Measurements from ENCODE around the gene CD300LF. TPM values are rescaled to one million over a fixed set of nuclear protein-coding genes. Genes with fewer than 3 reads are reported as not detected.

CD300LF gene
- total and polyA plus RNA-seq, 9 of the 15 experiments (the other 6 are each of a cell fraction or from before 2014, with no cell fraction given) = not detected

DNA sequence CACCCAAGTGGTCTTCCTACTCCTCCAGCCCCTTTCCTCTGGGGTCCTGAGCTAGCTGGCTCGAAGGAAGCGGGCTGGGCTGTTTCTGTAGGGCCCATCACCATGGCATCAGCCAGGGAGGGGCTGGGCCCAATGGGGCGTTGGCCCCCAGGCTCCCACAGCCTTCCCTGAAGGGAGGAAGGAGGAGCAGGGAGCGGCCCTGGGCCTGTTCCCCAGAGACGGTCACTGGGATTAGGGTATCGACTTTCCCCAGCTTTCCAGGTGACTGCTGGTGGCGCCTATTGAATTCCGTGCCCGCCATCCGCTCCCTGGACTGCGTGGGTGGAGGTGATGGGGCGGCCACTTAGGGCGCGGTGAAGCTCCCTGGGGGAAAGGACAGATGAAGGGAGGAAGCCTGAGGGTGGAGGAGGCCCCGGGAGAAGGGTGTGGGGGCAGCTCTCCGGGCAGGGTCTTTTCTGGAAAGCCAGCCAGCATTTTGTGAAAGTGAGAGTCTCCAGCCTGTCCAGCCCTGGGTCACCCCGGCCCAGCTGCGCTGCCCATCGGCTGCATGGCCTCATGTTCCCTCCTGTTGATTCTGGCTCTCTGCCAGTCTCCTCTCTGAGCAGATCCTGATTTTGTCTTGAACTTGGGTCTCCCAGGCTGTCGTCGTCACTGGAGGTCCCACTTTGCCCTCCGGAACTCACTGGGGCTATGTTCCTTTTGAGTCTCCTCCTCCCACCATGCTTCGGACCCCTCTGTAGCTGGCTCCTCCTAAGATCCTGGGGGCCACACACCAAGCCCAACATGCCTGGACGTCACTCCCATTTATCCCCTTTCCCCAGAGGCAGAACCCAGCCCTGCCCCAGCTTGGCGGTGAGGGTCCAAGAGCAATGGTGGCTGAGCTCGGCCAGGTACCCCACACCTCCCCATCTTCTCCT is 45.5 kb upstream of the CD300LF start:
- POLR2A ChIA-PET = interaction anchor here (0.8 to 2.3 kb wide), 3 partner anchors 9 to 17 kb away, joined by 3 to 9 read pairs (median 4); no protein-coding TSS in a partner anchor
- BruUV-seq (replicated peaks) = no TSS peak
- FAIRE-seq (peak; percentile 32), DNase-seq (ENCODE audit: extremely low read depth in 1 of 4, low spot score in 3 of 4) (no peak), ATAC-seq (no peak)
- Histone ChIP-seq H3K27ac (ENCODE audit: extremely low read depth, low read depth, low read length) (no peak overlapping the region), H3K9me1 (ENCODE audit: control insufficient read depth, insufficient read depth, low read length) (peaks cover 27% of the 10 kb centered on the region), H3K79me2 (ENCODE audit: control insufficient read depth, insufficient read depth, low read length) (peaks cover 68% of the 10 kb centered on the region), H3K4me2 (ENCODE audit: insufficient read depth, low read length) (no peak overlapping the region), H3K9me3 (replicated peaks; ENCODE audit: control insufficient read depth, insufficient read depth, low read depth, low read length) (no peaks in the 10 kb centered on the region), H3K27me3 (ENCODE audit: control insufficient read depth in 2 of 2, insufficient read depth in 2 of 2, low read length in 2 of 2) (no peaks in the 10 kb centered on the region), H3K4me3 (no peak overlapping the region), H2AFZ (ENCODE audit: low read depth, low read length) (no peak overlapping the region), H3K9ac (ENCODE audit: insufficient read depth in 1 of 2, low read depth in 2 of 2, low read length in 2 of 2) (peak overlapping the region in 1 of 2 experiments; percentile 70; a peak in 2 of 4 replicates), H3K4me1 (replicated peaks in 1 of 2; ENCODE audit: control insufficient read depth in 2 of 2, insufficient read depth in 2 of 2, low read length in 2 of 2) (peaks cover 37 to 65% of the 10 kb centered on the region in 2 experiments), H3K36me3 (ENCODE audit: control insufficient read depth, insufficient read depth, low read length) (peaks cover 6% of the 10 kb centered on the region; the same call in 1 of the 3 replicates), H4K20me1 (replicated peaks; ENCODE audit: control insufficient read depth, insufficient read depth, low read length) (peaks cover 31% of the 10 kb centered on the region; the same call in 1 of the 2 replicates)
- in situ Hi-C loops (cut with MboI) = no loop called here
- CTCF ChIA-PET (ENCODE audit: low intra/inter-chr PET ratio) = no interaction called here
- WGBS (ENCODE audit: insufficient coverage, low coverage, missing lambda C conversion rate) = 69% methylated on average over 15 of the region's 26 CpGs
- TF ChIP-seq MCM2 (IDR thresholded peaks at IDR 0.05; ENCODE audit: low read depth) (no peak), NFIC (IDR thresholded peaks at IDR 0.05) (peak; percentile 83), EGR1 (conservative IDR thresholded peaks at IDR 0.05) (peak; percentile 54), CEBPB (tag; IDR thresholded peaks at IDR 0.05) (no peak), CAMTA2 (CRISPR knock-in tag; conservative IDR thresholded peaks at IDR 0.05) (no peak), ZNF324 (CRISPR knock-in tag; IDR thresholded peaks at IDR 0.05) (no peak), TRIM24 (IDR thresholded peaks at IDR 0.05) (no peak)
- TF ChIP-seq, protein P1, sequence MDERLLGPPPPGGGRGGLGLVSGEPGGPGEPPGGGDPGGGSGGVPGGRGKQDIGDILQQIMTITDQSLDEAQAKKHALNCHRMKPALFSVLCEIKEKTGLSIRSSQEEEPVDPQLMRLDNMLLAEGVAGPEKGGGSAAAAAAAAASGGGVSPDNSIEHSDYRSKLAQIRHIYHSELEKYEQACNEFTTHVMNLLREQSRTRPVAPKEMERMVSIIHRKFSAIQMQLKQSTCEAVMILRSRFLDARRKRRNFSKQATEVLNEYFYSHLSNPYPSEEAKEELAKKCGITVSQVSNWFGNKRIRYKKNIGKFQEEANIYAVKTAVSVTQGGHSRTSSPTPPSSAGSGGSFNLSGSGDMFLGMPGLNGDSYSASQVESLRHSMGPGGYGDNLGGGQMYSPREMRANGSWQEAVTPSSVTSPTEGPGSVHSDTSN (CRISPR knock-in tag; IDR thresholded peaks at IDR 0.05; ENCODE audit: low read depth) = no peak
- TF ChIP-seq, protein P1 (tag; conservative IDR thresholded peaks at IDR 0.05; ENCODE audit: low read depth) = no peak
- TF ChIP-seq, protein P2, sequence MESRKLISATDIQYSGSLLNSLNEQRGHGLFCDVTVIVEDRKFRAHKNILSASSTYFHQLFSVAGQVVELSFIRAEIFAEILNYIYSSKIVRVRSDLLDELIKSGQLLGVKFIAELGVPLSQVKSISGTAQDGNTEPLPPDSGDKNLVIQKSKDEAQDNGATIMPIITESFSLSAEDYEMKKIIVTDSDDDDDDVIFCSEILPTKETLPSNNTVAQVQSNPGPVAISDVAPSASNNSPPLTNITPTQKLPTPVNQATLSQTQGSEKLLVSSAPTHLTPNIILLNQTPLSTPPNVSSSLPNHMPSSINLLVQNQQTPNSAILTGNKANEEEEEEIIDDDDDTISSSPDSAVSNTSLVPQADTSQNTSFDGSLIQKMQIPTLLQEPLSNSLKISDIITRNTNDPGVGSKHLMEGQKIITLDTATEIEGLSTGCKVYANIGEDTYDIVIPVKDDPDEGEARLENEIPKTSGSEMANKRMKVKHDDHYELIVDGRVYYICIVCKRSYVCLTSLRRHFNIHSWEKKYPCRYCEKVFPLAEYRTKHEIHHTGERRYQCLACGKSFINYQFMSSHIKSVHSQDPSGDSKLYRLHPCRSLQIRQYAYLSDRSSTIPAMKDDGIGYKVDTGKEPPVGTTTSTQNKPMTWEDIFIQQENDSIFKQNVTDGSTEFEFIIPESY (CRISPR knock-in tag; IDR thresholded peaks at IDR 0.05) = peak; percentile 53; the same call in 1 of the 2 replicates
- intact Hi-C loops (cut with micrococcal nuclease) = no loop called here

All from K562 (cell line).